ENCODE measurements around the gene NCBP1. TPM values are rescaled to one million over a fixed set of nuclear protein-coding genes. Genes with fewer than 3 reads are reported as not detected.

The NCBP1 gene
- total and polyA plus RNA-seq, 8 donors: 5.5 to 90.4 (median 18.5) TPM

GRCh38 chr9:97645720-97646119 is 12.1 kb downstream of the NCBP1 start:
- no peaks in the 10 kb centered on the region for H3K27me3 ChIP-seq
- no peak for DNase-seq
- no peak overlapping the region for H3K27ac ChIP-seq
- TF ChIP-seq POLR2A (IDR thresholded peaks at IDR 0.05): no peak
- no peak for TF ChIP-seq EP300 (IDR thresholded peaks at IDR 0.05)
- no peak for TF ChIP-seq POLR2AphosphoS5 (IDR thresholded peaks at IDR 0.05)
- intact Hi-C loops (cut with DNase I; ENCODE audit: low total_unique reads): no loop called here
- H3K9me3 ChIP-seq: no peaks in the 10 kb centered on the region
- H3K36me3 ChIP-seq: peaks cover 39 to 94% (median 89%) of the 10 kb centered on the region in 4 donors
- H3K4me1 ChIP-seq: peaks cover 0 to 1% (median under 1%) of the 10 kb centered on the region in 4 donors
- H3K4me3 ChIP-seq: no peak overlapping the region

GRCh38 chr9:97647996-97648395 is 14.4 kb downstream of the NCBP1 start:
- Histone ChIP-seq H3K36me3 (peaks cover 45 to 96% (median 88%) of the 10 kb centered on the region in 4 donors), H3K9me3 (no peaks in the 10 kb centered on the region), H3K4me1 (peaks cover 0 to 10% (median 0%) of the 10 kb centered on the region in 4 donors), H3K27me3 (no peaks in the 10 kb centered on the region), H3K27ac (no peak overlapping the region), H3K4me3 (no peak overlapping the region)
- intact Hi-C loops (cut with DNase I; ENCODE audit: low total_unique reads): no loop called here
- TF ChIP-seq POLR2A (IDR thresholded peaks at IDR 0.05) (no peak), POLR2AphosphoS5 (IDR thresholded peaks at IDR 0.05) (no peak), EP300 (IDR thresholded peaks at IDR 0.05) (no peak), CTCF (IDR thresholded peaks at IDR 0.05) (no peak)
- no peak for DNase-seq
- WGBS, 5 donors: 91 to 95% (median 92%) methylated on average over 5 of the region's 5 CpGs

- H3K27me3 ChIP-seq: no peaks in the 10 kb centered on the region
- no peaks in the 10 kb centered on the region for H3K9me3 ChIP-seq
- no peak overlapping the region for H3K27ac ChIP-seq
- H3K36me3 ChIP-seq: peaks cover 44 to 98% (median 89%) of the 10 kb centered on the region in 4 donors
- H3K4me3 ChIP-seq: no peak overlapping the region
- DNase-seq: no peak
- 40 to 70% (median 60%) methylated on average over 3 of the region's 3 CpGs for WGBS, 5 donors
- TF ChIP-seq EP300 (IDR thresholded peaks at IDR 0.05): no peak
- no peak for TF ChIP-seq POLR2A (IDR thresholded peaks at IDR 0.05)
- no peak for TF ChIP-seq POLR2AphosphoS5 (IDR thresholded peaks at IDR 0.05)
- TF ChIP-seq CTCF (IDR thresholded peaks at IDR 0.05): no peak
- peaks cover 0 to 10% (median 0%) of the 10 kb centered on the region in 4 donors for H3K4me1 ChIP-seq
- intact Hi-C loops (cut with DNase I; ENCODE audit: low total_unique reads): no loop called here
These were observed 18.0 kb downstream of the NCBP1 start for GRCh38 chr9:97651646-97652045.

GRCh38 chr9:97658707-97659106 is 25.1 kb downstream of the NCBP1 start:
- H3K4me1 ChIP-seq: peaks cover 0 to 15% (median 8%) of the 10 kb centered on the region in 4 donors
- WGBS, 5 donors: 27 to 57% (median 54%) methylated on average over 1 of the region's 1 CpG
- peaks cover 35 to 99% (median 98%) of the 10 kb centered on the region in 4 donors for H3K36me3 ChIP-seq
- TF ChIP-seq CTCF (IDR thresholded peaks at IDR 0.05) (no peak), POLR2A (IDR thresholded peaks at IDR 0.05) (no peak), POLR2AphosphoS5 (IDR thresholded peaks at IDR 0.05) (no peak), EP300 (IDR thresholded peaks at IDR 0.05) (no peak)
- no peak overlapping the region for H3K4me3 ChIP-seq
- DNase-seq: no peak
- intact Hi-C loops (cut with DNase I; ENCODE audit: low total_unique reads): no loop called here
- peak overlapping the region in 3 of 5 donors; percentile 38 to 46 (median 38) for H3K27ac ChIP-seq
- H3K27me3 ChIP-seq: no peaks in the 10 kb centered on the region
- no peaks in the 10 kb centered on the region for H3K9me3 ChIP-seq

GRCh38 chr9:97659771-97660170 is 26.1 kb downstream of the NCBP1 start:
- no peak for TF ChIP-seq POLR2AphosphoS5 (IDR thresholded peaks at IDR 0.05)
- no peak for TF ChIP-seq EP300 (IDR thresholded peaks at IDR 0.05)
- TF ChIP-seq POLR2A (IDR thresholded peaks at IDR 0.05): no peak
- no peak for TF ChIP-seq CTCF (IDR thresholded peaks at IDR 0.05)

More at GRCh38 chr9:97659771-97660170, 26.1 kb downstream of the NCBP1 start:
- no peak for DNase-seq
- H3K27me3 ChIP-seq: no peaks in the 10 kb centered on the region
- H3K27ac ChIP-seq: peak overlapping the region in 3 of 5 donors; percentile 38 to 46 (median 38)
- H3K4me3 ChIP-seq: no peak overlapping the region
- H3K36me3 ChIP-seq: peaks cover 35 to 99% (median 98%) of the 10 kb centered on the region in 4 donors
- 74 to 91% (median 81%) methylated on average over 2 to 3 of the region's 3 CpGs for WGBS, 5 donors
- no peaks in the 10 kb centered on the region for H3K9me3 ChIP-seq
- intact Hi-C loops (cut with DNase I; ENCODE audit: low total_unique reads): no loop called here
- H3K4me1 ChIP-seq: peaks cover 0 to 15% (median 8%) of the 10 kb centered on the region in 4 donors
